Tibial nerve (tissue), 3 donors: ENCODE measurements around the gene ZBED4.

Experiments used
- POLR2A ChIP-seq, 2 donors: fragments of 450-650 bp; IDR thresholded peaks; one replicate each; pipeline ENCODE4 v1.6.1; 2017; ENCODE audit warnings: antibody characterized with exemption in 2 of 2, mild to moderate bottlenecking in 2 of 2, moderate library complexity in 2 of 2
- TF ChIP-seq, protein P1 (sequence below), 5 experiments: fragments of 200-600 bp in 3 of 5; fragments of 450-650 bp in 2 of 5; sonication (generic) in 3 of 5; IDR thresholded peaks; one replicate each; pipeline ENCODE4 v1.5.1; 2016 to 2019; ENCODE audit warnings: antibody characterized with exemption in 5 of 5, mild to moderate bottlenecking in 3 of 5, moderate library complexity in 2 of 5

- TF ChIP-seq, protein P1, sequence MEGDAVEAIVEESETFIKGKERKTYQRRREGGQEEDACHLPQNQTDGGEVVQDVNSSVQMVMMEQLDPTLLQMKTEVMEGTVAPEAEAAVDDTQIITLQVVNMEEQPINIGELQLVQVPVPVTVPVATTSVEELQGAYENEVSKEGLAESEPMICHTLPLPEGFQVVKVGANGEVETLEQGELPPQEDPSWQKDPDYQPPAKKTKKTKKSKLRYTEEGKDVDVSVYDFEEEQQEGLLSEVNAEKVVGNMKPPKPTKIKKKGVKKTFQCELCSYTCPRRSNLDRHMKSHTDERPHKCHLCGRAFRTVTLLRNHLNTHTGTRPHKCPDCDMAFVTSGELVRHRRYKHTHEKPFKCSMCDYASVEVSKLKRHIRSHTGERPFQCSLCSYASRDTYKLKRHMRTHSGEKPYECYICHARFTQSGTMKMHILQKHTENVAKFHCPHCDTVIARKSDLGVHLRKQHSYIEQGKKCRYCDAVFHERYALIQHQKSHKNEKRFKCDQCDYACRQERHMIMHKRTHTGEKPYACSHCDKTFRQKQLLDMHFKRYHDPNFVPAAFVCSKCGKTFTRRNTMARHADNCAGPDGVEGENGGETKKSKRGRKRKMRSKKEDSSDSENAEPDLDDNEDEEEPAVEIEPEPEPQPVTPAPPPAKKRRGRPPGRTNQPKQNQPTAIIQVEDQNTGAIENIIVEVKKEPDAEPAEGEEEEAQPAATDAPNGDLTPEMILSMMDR (IDR thresholded peaks at IDR 0.05) = no peak
- TF ChIP-seq POLR2A (IDR thresholded peaks at IDR 0.05) = no peak
These were observed 70.6 kb downstream of the ZBED4 start for GRCh38 chr22:49924113-49924833.
